GM12878 (cell line): ENCODE measurements around the gene UVRAG. TPM values are rescaled to one million over a fixed set of nuclear protein-coding genes. Genes with fewer than 3 reads are reported as not detected.

Experiments
- BHLHE40 ChIP-seq, 2 experiments: fragments of 450-650 bp in 1 of 2; IDR thresholded peaks; 2 replicates each; pipeline ENCODE4 v1.6.1; 2011 to 2017; ENCODE audit warnings: low read depth in 2 of 2, borderline replicate concordance in 1 of 2, improper control_type of control experiment in 1 of 2, low read length in 1 of 2, mild to moderate bottlenecking in 1 of 2
- CTCF ChIP-seq, 3 experiments: IDR thresholded peaks in 2 of 3; conservative IDR thresholded peaks in 1 of 3; 2 replicates each; pipeline ENCODE4 v1.5.1; 2011; ENCODE audit warnings: low read depth in 3 of 3, low read length in 3 of 3, mild to moderate bottlenecking in 3 of 3, control low read depth in 2 of 3, moderate library complexity in 2 of 3, inconsistent platforms in 1 of 3, mixed read lengths in 1 of 3; ENCODE audit not compliant: control insufficient read depth in 2 of 3, insufficient read depth in 1 of 3; ENCODE audit errors: extremely low read depth in 1 of 3
- E2F8 ChIP-seq: fragments of 450-650 bp; IDR thresholded peaks from 2 replicates; pipeline ENCODE4 v1.6.1; 2018; ENCODE audit warnings: mild to moderate bottlenecking, low read depth, moderate library complexity; ENCODE audit not compliant: partially characterized antibody
- ETV6 ChIP-seq, 2 experiments: fragments of 450-650 bp in 1 of 2; IDR thresholded peaks in 1 of 2; conservative IDR thresholded peaks in 1 of 2; 2 replicates each; pipeline ENCODE4 v1.6.1; 2014; ENCODE audit warnings: antibody characterized with exemption in 1 of 2, borderline replicate concordance in 1 of 2, low read depth in 1 of 2, mild to moderate bottlenecking in 1 of 2, moderate library complexity in 1 of 2
- KAT2A ChIP-seq: conservative IDR thresholded peaks from 2 replicates; pipeline ENCODE4 v1.6.1; 2011; ENCODE audit warnings: low read depth, low read length; ENCODE audit not compliant: control insufficient read depth
- NKRF ChIP-seq: fragments of 450-650 bp; conservative IDR thresholded peaks from 2 replicates; pipeline ENCODE4 v1.6.1; 2017; ENCODE audit warnings: mild to moderate bottlenecking, moderate library complexity
- POLR2AphosphoS2 ChIP-seq: IDR thresholded peaks from 2 replicates; pipeline ENCODE4 v1.6.1; 2011; ENCODE audit warnings: low read depth, mild to moderate bottlenecking, low read length, improper control_type of control experiment, moderate library complexity
- SUZ12 ChIP-seq: fragments of 200-600 bp; sonication (generic); IDR thresholded peaks from one replicate; pipeline ENCODE4 v1.6.1; 2018; ENCODE audit warnings: antibody characterized with exemption, mild to moderate bottlenecking; ENCODE audit not compliant: unreplicated experiment
- ZBTB40 ChIP-seq: fragments of 450-650 bp; IDR thresholded peaks from 2 replicates; pipeline ENCODE4 v1.6.1; 2016; ENCODE audit warnings: mild to moderate bottlenecking, moderate library complexity, borderline replicate concordance
- polyA plus RNA-seq, 11 experiments: library from polyadenylated mRNA; depleted of rRNA in 4 of 11; unstranded in 6 of 11; stranded (reverse) in 5 of 11; fragments of >200 nt; fragmentation: Nextera tagmentation in 4 of 11; fragmentation: Illumina TruSeq in 1 of 11; extraction: Ambion mirVana in 4 of 11; extraction: Trizol in 1 of 11; gene quantifications; 1 replicate in 1 of 11; 2 replicates in 10 of 11; pipeline versions ENCODE4 v1.2.1 to v1.2.3, GENCODE V29; 2011 to 2016; ENCODE audit warnings: inconsistent platforms in 2 of 11, missing spikeins in 2 of 11, low read depth in 1 of 11
- total RNA-seq, 4 experiments: library from RNA; depleted of rRNA in 3 of 4; stranded (reverse); fragments of >200 nt in 3 of 4; fragmentation: Illumina TruSeq in 1 of 4; extraction: Trizol in 1 of 4; gene quantifications; 2 replicates each; pipeline versions ENCODE4 v1.2.1 to v1.2.3, GENCODE V29; 2013 to 2021

UVRAG gene
- total and polyA plus RNA-seq, 10 of the 15 experiments (the other 5 are each of a cell fraction or from before 2014, with no cell fraction given) = 7.0 to 43.4 (median 37.0) TPM

- TF ChIP-seq CTCF (IDR thresholded peaks at IDR 0.05 in 2 of 3, conservative IDR thresholded peaks at IDR 0.05 in 1 of 3; ENCODE audit: control insufficient read depth in 2 of 3, extremely low read depth in 1 of 3, insufficient read depth in 1 of 3, low read depth in 3 of 3, low read length in 3 of 3) (no peak), KAT2A (no peak), SUZ12 (no peak), ETV6 (conservative IDR thresholded peaks at IDR 0.05 in 1 of 2, IDR thresholded peaks at IDR 0.05 in 1 of 2; ENCODE audit: borderline replicate concordance in 1 of 2, low read depth in 1 of 2) (no peak), NKRF (no peak), ZBTB40 (no peak), E2F8 (no peak), BHLHE40 (IDR thresholded peaks at IDR 0.05; ENCODE audit: borderline replicate concordance in 1 of 2, low read depth in 2 of 2, low read length in 1 of 2) (no peak), POLR2AphosphoS2 (no peak)
Measured at GRCh38 chr11:75800136-75800675, 14.8 kb upstream of the UVRAG start (continued).
